CD4-positive, alpha-beta memory T cell (primary cell): ENCODE measurements around the gene ZNF101. TPM values are rescaled to one million over a fixed set of nuclear protein-coding genes. Genes with fewer than 3 reads are reported as not detected.

Experiments used
- CTCF ChIA-PET: fragments of 350-600 bp; sonication (Branson Sonifier 250); formaldehyde crosslinking; loops from one replicate; lab custom pipeline; 2021; ENCODE audit warnings: inconsistent platforms; ENCODE audit not compliant: partially characterized antibody; lab: Charles Lee
- POLR2A ChIA-PET: fragments of 350-600 bp; sonication (Branson Sonifier 250); formaldehyde crosslinking; loops from one replicate; lab custom pipeline; 2021; ENCODE audit not compliant: partially characterized antibody; lab: Charles Lee
- DNase-seq, 5 donors: peaks; one replicate each; pipeline versions ENCODE4 v3.0.0 to v3.0.0-alpha.2; 2020 to 2022; ENCODE audit warnings: mixed read lengths in 1 of 5
- H3K27ac ChIP-seq: one replicate; pipeline ENCODE4 v1.7.0; 2013; ENCODE audit warnings: low read depth, low read length
- H3K27me3 ChIP-seq: 2 replicates; pipeline ENCODE4 v1.7.0; 2013; ENCODE audit warnings: mild to moderate bottlenecking, low read length, moderate library complexity; ENCODE audit not compliant: insufficient read depth
- H3K36me3 ChIP-seq: 2 replicates; pipeline ENCODE4 v1.7.0; 2013; ENCODE audit warnings: mild to moderate bottlenecking, low read length, moderate library complexity; ENCODE audit not compliant: insufficient read depth
- H3K4me1 ChIP-seq: 2 replicates; pipeline ENCODE4 v1.7.0; 2013; ENCODE audit warnings: mild to moderate bottlenecking, low read length, moderate library complexity; ENCODE audit not compliant: insufficient read depth
- H3K4me3 ChIP-seq, 2 donors: one replicate each; pipeline ENCODE4 v1.7.0; 2013; ENCODE audit warnings: low read length in 2 of 2, mild to moderate bottlenecking in 1 of 2
- H3K9me3 ChIP-seq, 2 donors: one replicate each; pipeline ENCODE4 v1.7.0; 2013; ENCODE audit warnings: low read length in 2 of 2, control low read depth in 1 of 2; ENCODE audit not compliant: control insufficient read depth in 1 of 2
- H3K27ac Mint-ChIP-seq, 7 donors: one replicate each; pipeline ENCODE4 v1.8.0; 2020 to 2021; ENCODE audit warnings: mixed read lengths in 7 of 7, mild to moderate bottlenecking in 6 of 7, inconsistent platforms in 3 of 7, moderate library complexity in 3 of 7
- H3K27me3 Mint-ChIP-seq, 2 donors: one replicate each; pipeline ENCODE4 v1.8.0; 2020 to 2021; ENCODE audit warnings: mixed read lengths in 2 of 2
- H3K36me3 Mint-ChIP-seq, 2 donors: one replicate each; pipeline ENCODE4 v1.8.0; 2020 to 2021; ENCODE audit warnings: mixed read lengths in 2 of 2, inconsistent platforms in 1 of 2, mild to moderate bottlenecking in 1 of 2
- H3K4me1 Mint-ChIP-seq, 4 donors: one replicate each; pipeline ENCODE4 v1.8.0; 2020 to 2021; ENCODE audit warnings: mixed read lengths in 4 of 4, mild to moderate bottlenecking in 1 of 4
- H3K4me3 Mint-ChIP-seq, 8 donors: one replicate each; pipeline ENCODE4 v1.8.0; 2020 to 2021; ENCODE audit warnings: mixed read lengths in 8 of 8, mild to moderate bottlenecking in 7 of 8, moderate library complexity in 6 of 8, inconsistent platforms in 3 of 8
- H3K9me3 Mint-ChIP-seq, 8 donors: one replicate each; pipeline ENCODE4 v1.8.0; 2020 to 2021; ENCODE audit warnings: mixed read lengths in 8 of 8, mild to moderate bottlenecking in 5 of 8, inconsistent platforms in 3 of 8, moderate library complexity in 1 of 8
- intact Hi-C: fragments of 100-400 bp; cut with micrococcal nuclease; formaldehyde crosslinking; loops from one replicate; pipeline ENCODE4 v1.15.1; 2023
- polyA plus RNA-seq, 2 donors: library from polyadenylated mRNA; unstranded; fragments of 300-500 nt; fragmentation: Illumina TruSeq; gene quantifications; one replicate each; pipeline ENCODE4 v1.2.3, GENCODE V29; 2021
- total RNA-seq, 2 experiments: library from RNA; stranded (reverse); gene quantifications; one replicate each; pipeline ENCODE4 v1.2.3, GENCODE V29; 2021

Gene ZNF101
- total and polyA plus RNA-seq, 4 experiments from 2014 or later: 97.3 to 156 (median 133) TPM

DNA sequence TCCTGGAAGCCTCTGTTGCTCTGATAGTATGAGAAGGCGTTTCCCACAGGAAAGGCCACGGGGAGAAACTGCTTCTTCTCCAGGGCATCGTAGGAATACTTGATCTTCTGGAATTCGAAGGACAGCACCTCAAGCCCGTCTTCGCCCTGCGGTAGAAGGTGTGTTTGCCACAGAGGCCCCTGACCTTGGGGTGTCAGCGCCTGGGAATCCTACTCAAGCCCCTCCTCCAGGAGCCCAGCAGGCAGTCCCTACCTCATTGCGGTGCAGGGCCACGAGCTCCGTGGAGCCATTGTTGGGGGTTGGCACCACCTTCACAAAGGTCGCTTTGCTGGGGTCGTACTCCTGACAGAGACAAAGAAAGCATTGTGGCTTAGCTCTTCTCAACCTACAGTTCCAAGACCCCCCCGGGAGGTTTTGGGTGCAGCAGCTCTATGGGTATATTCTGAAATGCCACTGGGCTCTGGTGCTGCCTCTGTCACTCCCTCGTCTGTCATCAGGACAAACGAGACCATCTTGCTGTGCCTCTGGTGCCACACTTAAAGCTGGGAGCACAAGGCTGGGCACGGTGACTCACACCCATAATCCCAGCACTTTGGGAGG, 8.9 kb upstream of the ZNF101 start:
- Histone ChIP-seq H3K27ac (no peak overlapping the region), H3K27me3 (no peaks in the 10 kb centered on the region), H3K4me1 (peaks cover 32% of the 10 kb centered on the region), H3K9me3 (no peaks in the 10 kb centered on the region), H3K4me3 (no peak overlapping the region), H3K36me3 (peaks cover 55% of the 10 kb centered on the region)
- Mint-ChIP-seq H3K9me3 (no peaks in the 10 kb centered on the region), H3K4me3 (no peak overlapping the region), H3K4me1 (peaks cover 23 to 39% (median 28%) of the 10 kb centered on the region in 4 donors), H3K27me3 (no peaks in the 10 kb centered on the region), H3K36me3 (peaks cover 33 to 65% of the 10 kb centered on the region in 2 donors), H3K27ac (peak overlapping the region in 3 of 7 donors; percentile 35 to 56 (median 41))
- CTCF ChIA-PET: interaction anchor here (1.3 to 4.2 kb wide), 2 partner anchors 16 to 106 kb away, joined by 4 to 12 read pairs; partner anchors contain the start of gene GMIP
- POLR2A ChIA-PET: interaction anchor here (1.0 to 5.7 kb wide), 7 partner anchors 8 to 207 kb away, joined by 3 to 42 read pairs (median 15); partner anchors contain the start of genes GMIP, ZNF101, ZNF253 and ZNF506
- peak in 1 of 5 donors; percentile 19 for DNase-seq
- intact Hi-C loops: loop anchor here (5.0 to 10.0 kb wide), 2 partner anchors 42 to 255 kb away; partner anchors contain the start of genes GATAD2A and PBX4

- Histone ChIP-seq H3K4me1 (peaks cover 42% of the 10 kb centered on the region), H3K27me3 (no peaks in the 10 kb centered on the region), H3K36me3 (peaks cover 41% of the 10 kb centered on the region), H3K9me3 (no peaks in the 10 kb centered on the region), H3K27ac (peak overlapping the region; percentile 89), H3K4me3 (peak overlapping the region in 1 of 2 donors; percentile 78)
- ChIA-PET POLR2A (interaction anchor here (0.9 to 5.7 kb wide), 13 partner anchors 8 to 240 kb away, joined by 3 to 42 read pairs (median 13); partner anchors contain the start of genes GMIP, ZNF101, ZNF253 and ZNF506), CTCF (interaction anchor here (1.0 to 4.2 kb wide), 5 partner anchors 10 to 129 kb away, joined by 3 to 12 read pairs (median 4); partner anchors contain the start of gene GMIP)
- H3K27me3 Mint-ChIP-seq: no peaks in the 10 kb centered on the region
- H3K9me3 Mint-ChIP-seq: no peaks in the 10 kb centered on the region
- peaks cover 26 to 53% of the 10 kb centered on the region in 2 donors for H3K36me3 Mint-ChIP-seq
- H3K27ac Mint-ChIP-seq: peak overlapping the region; percentile 91 to 99 (median 95)
- DNase-seq: no peak
- intact Hi-C loops: loop anchor here (5.0 to 10.0 kb wide), 2 partner anchors 44 to 256 kb away; partner anchors contain the start of genes GATAD2A and PBX4
- peaks cover 23 to 39% (median 28%) of the 10 kb centered on the region in 4 donors for H3K4me1 Mint-ChIP-seq
- peak overlapping the region; percentile 89 to 96 (median 92) for H3K4me3 Mint-ChIP-seq
These were observed 7.4 kb upstream of the ZNF101 start for GRCh38 chr19:19661141-19661674.

DNA sequence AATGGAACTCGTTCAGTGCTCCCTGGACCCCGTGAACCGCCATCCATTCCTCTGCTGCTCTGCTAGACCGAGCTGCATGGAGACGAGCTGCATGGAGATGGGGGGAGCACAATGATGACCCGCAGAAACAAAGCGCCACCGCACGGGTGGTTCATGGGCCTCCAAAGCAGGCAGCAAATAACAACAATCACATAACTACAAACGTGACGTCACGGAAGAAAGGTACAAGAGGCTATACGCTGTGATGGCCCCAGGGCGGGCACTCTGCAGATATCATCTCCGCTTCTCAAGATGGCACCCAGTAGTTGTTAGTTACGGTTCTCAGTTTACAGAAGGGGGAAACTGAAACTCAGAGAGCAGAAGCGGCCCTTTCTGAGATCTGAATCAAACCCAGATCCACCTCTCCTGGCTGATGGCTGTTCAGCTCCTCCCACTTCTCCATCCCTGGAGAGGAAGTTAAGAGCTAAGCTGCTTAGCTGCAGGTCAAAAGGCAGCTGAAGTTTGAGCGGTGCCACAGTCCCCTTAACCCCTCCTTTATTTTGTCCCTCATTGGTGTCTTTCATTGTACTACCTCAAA, 6.9 kb upstream of the ZNF101 start:
- H3K27ac ChIP-seq: peak overlapping the region; percentile 89
- H3K36me3 ChIP-seq: peaks cover 35% of the 10 kb centered on the region
- peaks cover 0 to 3% (median 0%) of the 10 kb centered on the region in 8 donors for H3K9me3 Mint-ChIP-seq
- peaks cover 45% of the 10 kb centered on the region for H3K4me1 ChIP-seq
- peak; percentile 54 to 77 (median 67) for DNase-seq
- peaks cover 21 to 49% of the 10 kb centered on the region in 2 donors for H3K36me3 Mint-ChIP-seq
- ChIA-PET POLR2A (interaction anchor here (0.9 to 5.7 kb wide), 16 partner anchors 9 to 239 kb away, joined by 3 to 42 read pairs (median 14); partner anchors contain the start of genes GMIP, LPAR2, NDUFA13 and TSSK6), CTCF (interaction anchor here (1.0 to 4.2 kb wide), 7 partner anchors 11 to 130 kb away, joined by 3 to 12 read pairs (median 4); partner anchors contain the start of gene GMIP)
- H3K9me3 ChIP-seq: no peaks in the 10 kb centered on the region
- H3K4me1 Mint-ChIP-seq: peaks cover 23 to 42% (median 30%) of the 10 kb centered on the region in 4 donors
- H3K27me3 Mint-ChIP-seq: no peaks in the 10 kb centered on the region
- H3K27me3 ChIP-seq: no peaks in the 10 kb centered on the region
- H3K4me3 ChIP-seq: peak overlapping the region; percentile 78 to 89
- intact Hi-C loops: loop anchor here (2.0 to 10.0 kb wide), 5 partner anchors 19 to 469 kb away; partner anchors contain the start of genes BORCS8, GATAD2A, GMIP and PBX4
- peak overlapping the region; percentile 91 to 99 (median 95) for H3K27ac Mint-ChIP-seq
- peak overlapping the region; percentile 89 to 96 (median 92) for H3K4me3 Mint-ChIP-seq

DNA sequence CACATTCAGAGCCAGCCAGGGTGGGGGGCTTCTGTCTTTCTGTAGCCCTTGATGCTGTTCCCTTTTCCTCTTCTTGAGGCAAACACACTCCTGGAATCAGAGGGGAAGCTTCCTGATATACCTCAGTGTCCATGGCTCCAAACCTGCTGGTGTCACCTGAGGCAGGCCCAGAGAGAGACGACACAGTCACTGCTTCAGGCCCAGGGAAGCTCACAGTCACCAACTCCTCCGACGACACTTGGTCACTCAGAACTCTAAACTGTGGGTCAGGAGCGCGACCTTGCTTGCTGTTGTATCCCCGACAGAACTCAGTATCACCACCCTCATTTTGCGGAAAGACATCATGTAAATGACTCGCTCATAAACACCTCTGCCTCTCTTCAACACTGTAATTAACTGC, 6.3 kb upstream of the ZNF101 start:
- POLR2A ChIA-PET: interaction anchor here (0.9 to 8.2 kb wide), 24 partner anchors 11 to 239 kb away, joined by 3 to 135 read pairs (median 10); partner anchors contain the start of genes GMIP, LPAR2, NDUFA13 and PBX4
- H3K27ac ChIP-seq: peak overlapping the region; percentile 89
- peak overlapping the region; percentile 78 to 89 for H3K4me3 ChIP-seq
- H3K4me1 ChIP-seq: peaks cover 50% of the 10 kb centered on the region
- Mint-ChIP-seq H3K36me3 (peaks cover 18 to 44% of the 10 kb centered on the region in 2 donors), H3K27ac (peak overlapping the region; percentile 91 to 99 (median 95)), H3K27me3 (no peaks in the 10 kb centered on the region), H3K4me3 (peak overlapping the region; percentile 89 to 96 (median 92)), H3K9me3 (peaks cover 0 to 5% (median 0%) of the 10 kb centered on the region in 8 donors), H3K4me1 (peaks cover 25 to 46% (median 33%) of the 10 kb centered on the region in 4 donors)
- CTCF ChIA-PET: interaction anchor here (1.0 to 4.2 kb wide), 7 partner anchors 12 to 130 kb away, joined by 3 to 12 read pairs (median 4); partner anchors contain the start of gene GMIP
- intact Hi-C loops: loop anchor here (2.0 to 10.0 kb wide), 5 partner anchors 20 to 470 kb away; partner anchors contain the start of genes BORCS8, GATAD2A, GMIP and PBX4
- no peaks in the 10 kb centered on the region for H3K9me3 ChIP-seq
- no peaks in the 10 kb centered on the region for H3K27me3 ChIP-seq
- peaks cover 29% of the 10 kb centered on the region for H3K36me3 ChIP-seq
- no peak for DNase-seq

DNA sequence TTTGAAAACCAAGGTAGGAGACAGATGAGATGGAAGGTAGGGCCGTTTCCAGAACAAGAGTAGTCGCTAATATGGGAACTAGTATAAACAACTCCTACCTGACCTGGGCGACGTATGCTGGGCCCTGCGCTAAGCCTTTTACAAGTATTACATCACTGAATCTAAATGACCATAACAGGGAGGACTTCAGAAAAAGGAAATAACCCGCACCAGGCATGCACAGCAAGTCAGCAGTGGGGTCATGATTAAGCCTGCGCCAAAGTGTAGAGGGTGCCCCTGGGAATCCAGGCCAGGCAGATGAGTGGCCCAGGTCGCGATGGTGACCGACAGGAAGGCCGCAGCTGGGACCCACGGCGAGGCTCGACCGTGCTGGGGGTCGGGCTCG, 5.8 kb upstream of the ZNF101 start:
- peak overlapping the region; percentile 78 to 89 for H3K4me3 ChIP-seq
- peak overlapping the region; percentile 89 to 96 (median 92) for H3K4me3 Mint-ChIP-seq
- POLR2A ChIA-PET: interaction anchor here (0.6 to 8.2 kb wide), 29 partner anchors 12 to 389 kb away, joined by 3 to 135 read pairs (median 6); partner anchors contain the start of genes GMIP, LPAR2, NDUFA13 and PBX4

More for the DNA sequence above, 5.8 kb upstream of the ZNF101 start:
- H3K27ac ChIP-seq: peak overlapping the region; percentile 89
- intact Hi-C loops: loop anchor here (1.0 to 10.0 kb wide), 8 partner anchors 20 to 470 kb away; partner anchors contain the start of genes BORCS8, GATAD2A, GMIP and LPAR2
- Mint-ChIP-seq H3K27me3 (no peaks in the 10 kb centered on the region), H3K36me3 (peaks cover 14 to 40% of the 10 kb centered on the region in 2 donors), H3K27ac (peak overlapping the region; percentile 91 to 99 (median 95)), H3K4me1 (peaks cover 25 to 51% (median 35%) of the 10 kb centered on the region in 4 donors), H3K9me3 (peaks cover 0 to 5% (median 0%) of the 10 kb centered on the region in 8 donors)
- no peaks in the 10 kb centered on the region for H3K27me3 ChIP-seq
- CTCF ChIA-PET: interaction anchor here (1.4 to 4.2 kb wide), 4 partner anchors 14 to 131 kb away, joined by 3 to 12 read pairs (median 7); partner anchors contain the start of gene GMIP
- no peaks in the 10 kb centered on the region for H3K9me3 ChIP-seq
- peaks cover 24% of the 10 kb centered on the region for H3K36me3 ChIP-seq
- peaks cover 56% of the 10 kb centered on the region for H3K4me1 ChIP-seq
- no peak for DNase-seq
